Measurements from ENCODE around the gene CFAP74. TPM values are rescaled to one million over a fixed set of nuclear protein-coding genes. Genes with fewer than 3 reads are reported as not detected.

The CFAP74 gene
- total RNA-seq, 1 experiment from 2014 or later: 0.28 TPM

DNA sequence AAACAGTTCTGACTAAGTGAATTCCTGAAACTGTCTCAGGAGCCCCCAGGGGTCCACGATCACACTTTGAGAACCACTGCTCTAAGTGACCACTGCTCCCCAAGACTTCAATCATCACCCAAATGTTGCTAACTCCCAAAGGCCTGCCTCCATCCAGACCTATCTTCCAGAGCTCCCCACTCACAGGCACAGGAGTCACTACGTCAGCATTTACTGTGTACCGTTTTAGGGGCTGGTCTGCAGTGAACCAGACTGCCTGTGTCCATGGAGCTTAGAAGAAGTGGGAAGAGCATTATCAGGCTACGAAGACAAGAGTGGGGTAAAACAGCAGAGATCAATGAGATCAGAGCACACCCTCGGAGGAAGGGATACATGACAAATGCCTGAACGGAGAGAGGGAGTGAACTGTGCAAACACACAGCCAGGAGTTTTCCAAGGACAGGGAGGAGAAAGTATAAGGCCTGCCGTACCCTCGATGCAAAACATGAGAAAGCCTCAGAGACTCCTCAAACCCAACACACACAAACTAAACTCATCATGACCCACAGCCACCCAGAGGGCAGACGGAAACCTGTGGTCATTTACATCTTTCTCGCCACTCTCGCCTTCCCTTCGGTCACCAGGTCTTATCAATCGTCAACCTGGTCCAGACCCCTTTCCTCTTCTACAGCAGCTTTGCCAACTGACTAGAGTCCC, 122.8 kb downstream of the CFAP74 start:
- Histone ChIP-seq H2AFZ (ENCODE audit: low read length) (no peak overlapping the region), H3K27ac (ENCODE audit: insufficient read length, low read depth, low read length) (no peak overlapping the region), H3K18ac (ENCODE audit: insufficient read length, low read depth, low read length) (no peak overlapping the region), H4K91ac (ENCODE audit: insufficient read length, low read depth, low read length) (no peak overlapping the region), H3K23ac (ENCODE audit: insufficient read length, low read depth, low read length) (no peak overlapping the region), H2BK120ac (ENCODE audit: low read depth, low read length, poor library complexity, severe bottlenecking) (no peak overlapping the region), H3K4me2 (ENCODE audit: insufficient read depth, insufficient read length, low read length) (no peak overlapping the region), H3K9ac (ENCODE audit: extremely low read depth, insufficient read length, low read length) (no peak overlapping the region), H3K14ac (ENCODE audit: insufficient read depth, low read length) (no peak overlapping the region), H3K79me2 (ENCODE audit: insufficient read depth, low read length) (peaks cover 67% of the 10 kb centered on the region), H3K27me3 (ENCODE audit: insufficient read depth, low read length) (no peaks in the 10 kb centered on the region), H3K79me1 (ENCODE audit: insufficient read depth, low read depth, low read length, poor library complexity, severe bottlenecking) (no peaks in the 10 kb centered on the region), H2BK20ac (ENCODE audit: low read depth, low read length, poor library complexity, severe bottlenecking) (no peak overlapping the region), H2BK12ac (ENCODE audit: insufficient read length, low read depth, low read length) (no peak overlapping the region), H4K5ac (ENCODE audit: insufficient read length, low read depth, low read length) (no peak overlapping the region), H3K23me2 (ENCODE audit: insufficient read length, low read depth, low read length, poor library complexity, severe bottlenecking) (no peaks in the 10 kb centered on the region), H3T11ph (ENCODE audit: low read length) (no peak overlapping the region), H4K20me1 (ENCODE audit: control insufficient read depth, insufficient read depth, insufficient read length) (peaks cover 3% of the 10 kb centered on the region), H2AK5ac (ENCODE audit: insufficient read length, low read length) (no peak overlapping the region), H3K9me3 (ENCODE audit: control insufficient read depth, low read depth, low read length) (no peaks in the 10 kb centered on the region), H2BK15ac (ENCODE audit: low read depth, low read length) (no peak overlapping the region), H4K8ac (replicated peaks; ENCODE audit: insufficient read length, low read depth, low read length) (no peak overlapping the region), H3K56ac (ENCODE audit: insufficient read length, low read depth, low read length) (no peak overlapping the region), H2BK5ac (ENCODE audit: insufficient read length, low read length) (no peak overlapping the region), H3K4me1 (ENCODE audit: insufficient read depth, low read length) (no peaks in the 10 kb centered on the region; the same call in 1 of the 2 replicates), H3K4ac (ENCODE audit: low read depth, low read length) (no peak overlapping the region)
- DNase-seq: no peak
- Mint-ChIP-seq H3K9me3 (peaks cover 0 to 3% of the 10 kb centered on the region in 2 experiments; a peak in 1 of 5 replicates), H3K4me3 (no peak overlapping the region), H3K4me1 (peaks cover 36 to 50% of the 10 kb centered on the region in 2 experiments), H3K27ac (peak overlapping the region; percentile 1 to 76 (median 36); a peak in 5 of 7 replicates), H3K27me3 (ENCODE audit: low read depth) (no peaks in the 10 kb centered on the region), H3K36me3 (ENCODE audit: insufficient read depth in 1 of 3, low read depth in 3 of 3) (peaks cover 22 to 30% (median 30%) of the 10 kb centered on the region in 3 experiments)
- TF ChIP-seq, protein P1, sequence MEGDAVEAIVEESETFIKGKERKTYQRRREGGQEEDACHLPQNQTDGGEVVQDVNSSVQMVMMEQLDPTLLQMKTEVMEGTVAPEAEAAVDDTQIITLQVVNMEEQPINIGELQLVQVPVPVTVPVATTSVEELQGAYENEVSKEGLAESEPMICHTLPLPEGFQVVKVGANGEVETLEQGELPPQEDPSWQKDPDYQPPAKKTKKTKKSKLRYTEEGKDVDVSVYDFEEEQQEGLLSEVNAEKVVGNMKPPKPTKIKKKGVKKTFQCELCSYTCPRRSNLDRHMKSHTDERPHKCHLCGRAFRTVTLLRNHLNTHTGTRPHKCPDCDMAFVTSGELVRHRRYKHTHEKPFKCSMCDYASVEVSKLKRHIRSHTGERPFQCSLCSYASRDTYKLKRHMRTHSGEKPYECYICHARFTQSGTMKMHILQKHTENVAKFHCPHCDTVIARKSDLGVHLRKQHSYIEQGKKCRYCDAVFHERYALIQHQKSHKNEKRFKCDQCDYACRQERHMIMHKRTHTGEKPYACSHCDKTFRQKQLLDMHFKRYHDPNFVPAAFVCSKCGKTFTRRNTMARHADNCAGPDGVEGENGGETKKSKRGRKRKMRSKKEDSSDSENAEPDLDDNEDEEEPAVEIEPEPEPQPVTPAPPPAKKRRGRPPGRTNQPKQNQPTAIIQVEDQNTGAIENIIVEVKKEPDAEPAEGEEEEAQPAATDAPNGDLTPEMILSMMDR (conservative IDR thresholded peaks at IDR 0.05): no peak
- WGBS (ENCODE audit: extremely low coverage, insufficient read length, low lambda C conversion rate): no CpG with 5 or more reads among the region's 13 CpGs
